Measurements from ENCODE around the gene GFAP.

DNA sequence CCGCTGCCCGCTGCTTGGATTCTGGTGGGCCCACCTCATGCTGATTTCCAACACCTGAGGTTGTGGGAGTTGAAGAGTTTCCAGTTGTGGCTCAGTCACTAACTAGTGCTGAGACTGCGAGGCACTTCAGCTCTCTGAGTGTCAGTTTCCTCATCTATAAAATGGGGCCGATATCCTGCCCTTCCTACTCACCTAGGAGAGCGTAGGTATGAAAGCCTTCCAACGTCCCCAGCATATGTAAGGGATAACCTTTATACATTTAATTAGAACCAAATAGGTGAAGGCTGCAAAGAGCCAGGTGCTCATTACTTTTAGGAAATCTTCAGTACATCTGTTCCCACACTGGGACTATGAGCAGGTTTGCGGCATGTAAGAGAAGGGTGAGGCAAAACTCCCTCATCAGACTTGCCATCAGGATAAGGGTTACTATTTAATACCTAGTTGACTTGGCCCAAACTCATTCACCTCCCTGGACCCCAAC is 33.1 kb upstream of the GFAP start:
- no peak for TF ChIP-seq POLR2AphosphoS5 (IDR thresholded peaks at IDR 0.05)
- no peak for TF ChIP-seq POLR2A (IDR thresholded peaks at IDR 0.05)
- TF ChIP-seq, protein P1, sequence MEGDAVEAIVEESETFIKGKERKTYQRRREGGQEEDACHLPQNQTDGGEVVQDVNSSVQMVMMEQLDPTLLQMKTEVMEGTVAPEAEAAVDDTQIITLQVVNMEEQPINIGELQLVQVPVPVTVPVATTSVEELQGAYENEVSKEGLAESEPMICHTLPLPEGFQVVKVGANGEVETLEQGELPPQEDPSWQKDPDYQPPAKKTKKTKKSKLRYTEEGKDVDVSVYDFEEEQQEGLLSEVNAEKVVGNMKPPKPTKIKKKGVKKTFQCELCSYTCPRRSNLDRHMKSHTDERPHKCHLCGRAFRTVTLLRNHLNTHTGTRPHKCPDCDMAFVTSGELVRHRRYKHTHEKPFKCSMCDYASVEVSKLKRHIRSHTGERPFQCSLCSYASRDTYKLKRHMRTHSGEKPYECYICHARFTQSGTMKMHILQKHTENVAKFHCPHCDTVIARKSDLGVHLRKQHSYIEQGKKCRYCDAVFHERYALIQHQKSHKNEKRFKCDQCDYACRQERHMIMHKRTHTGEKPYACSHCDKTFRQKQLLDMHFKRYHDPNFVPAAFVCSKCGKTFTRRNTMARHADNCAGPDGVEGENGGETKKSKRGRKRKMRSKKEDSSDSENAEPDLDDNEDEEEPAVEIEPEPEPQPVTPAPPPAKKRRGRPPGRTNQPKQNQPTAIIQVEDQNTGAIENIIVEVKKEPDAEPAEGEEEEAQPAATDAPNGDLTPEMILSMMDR (IDR thresholded peaks at IDR 0.05) = no peak
